ENCODE measurements around the gene ESYT2. TPM values are rescaled to one million over a fixed set of nuclear protein-coding genes. Genes with fewer than 3 reads are reported as not detected.
A peak's percentile ranks its signal among the peaks of the same experiment; 100 is the strongest.
"Not testable (repeated sequence)": the region's sequence is repeated elsewhere in the genome, so short reads cannot be mapped to it uniquely, and the experiment has no call there.

Gene ESYT2
- total and polyA plus RNA-seq, 5 donors: 29.0 to 84.7 (median 51.7) TPM

- Histone ChIP-seq H3K9me3 (ENCODE audit: control insufficient read depth, low read length) (no peaks in the 10 kb centered on the region), H3K27me3 (ENCODE audit: control insufficient read depth, insufficient read depth) (no peaks in the 10 kb centered on the region), H3K4me3 (ENCODE audit: low read length) (no peak overlapping the region), H3K4me1 (ENCODE audit: control insufficient read depth, insufficient read depth, low read length) (no peaks in the 10 kb centered on the region), H3K27ac (ENCODE audit: low read length) (no peak overlapping the region)
- WGBS: 91% methylated on average over 6 of the region's 6 CpGs
- DNase-seq (no peak), ATAC-seq (no peak)
- intact Hi-C loops (cut with DNase I): no loop called here
Observed at GRCh38 chr7:158722574-158723237, 106.6 kb downstream of the ESYT2 start.

DNA sequence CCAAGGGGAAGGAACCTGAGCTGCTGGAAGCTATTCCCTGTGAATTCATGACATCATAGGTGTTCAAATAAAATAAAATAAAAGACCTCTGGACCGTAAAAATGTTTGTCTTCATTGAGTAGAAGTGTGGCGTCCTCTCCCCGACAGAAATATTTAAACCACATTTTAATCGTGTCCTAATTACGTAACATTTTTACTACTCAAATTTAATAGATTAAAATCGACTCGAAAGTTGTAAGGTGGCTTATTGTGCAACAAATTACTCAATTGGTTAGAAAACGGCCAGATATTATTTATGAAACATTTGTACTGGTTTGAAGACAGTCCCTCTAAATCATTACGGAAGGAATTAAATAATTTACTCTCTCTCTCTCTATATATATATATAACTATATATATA lies 109.2 kb downstream of the ESYT2 start:
- no peak overlapping the region for H3K27ac ChIP-seq (ENCODE audit: low read length)
- no peaks in the 10 kb centered on the region for H3K27me3 ChIP-seq (ENCODE audit: control insufficient read depth, insufficient read depth)
- ATAC-seq (no peak), DNase-seq (no peak)
- no peaks in the 10 kb centered on the region for H3K9me3 ChIP-seq (ENCODE audit: control insufficient read depth, low read length)
- no peaks in the 10 kb centered on the region for H3K4me1 ChIP-seq (ENCODE audit: control insufficient read depth, insufficient read depth, low read length)
- intact Hi-C loops (cut with DNase I): no loop called here
- H3K4me3 ChIP-seq (ENCODE audit: low read length): no peak overlapping the region
- WGBS: 87% methylated on average over 9 of the region's 9 CpGs

DNA sequence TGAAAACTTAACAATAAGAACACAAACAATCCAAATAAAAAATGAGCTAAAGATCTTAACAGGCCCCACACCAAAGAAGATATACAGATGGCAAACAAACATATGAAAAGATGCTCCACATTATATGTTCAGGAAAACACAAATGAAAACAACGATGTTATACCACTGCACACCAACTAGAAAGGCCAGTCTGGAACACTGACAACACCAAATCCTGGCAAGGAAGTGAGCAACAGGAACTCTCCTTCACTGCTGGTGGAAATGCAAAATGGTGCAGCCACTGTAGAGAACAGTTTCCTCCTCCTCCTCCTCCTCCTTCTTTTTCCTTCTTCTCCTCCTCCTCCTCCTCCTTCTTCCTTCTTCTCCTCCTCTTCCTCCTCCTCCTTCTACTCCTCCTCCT lies 112.5 kb downstream of the ESYT2 start:
- ATAC-seq (no peak), DNase-seq (no peak)
- no peaks in the 10 kb centered on the region for H3K4me1 ChIP-seq (ENCODE audit: control insufficient read depth, insufficient read depth, low read length)
- no peak overlapping the region for H3K27ac ChIP-seq (ENCODE audit: low read length)
- intact Hi-C loops (cut with DNase I): no loop called here
- H3K4me3 ChIP-seq (ENCODE audit: low read length): no peak overlapping the region
- H3K27me3 ChIP-seq (ENCODE audit: control insufficient read depth, insufficient read depth): no peaks in the 10 kb centered on the region
- WGBS: 69% methylated on average over 1 of the region's 1 CpG
- no peaks in the 10 kb centered on the region for H3K9me3 ChIP-seq (ENCODE audit: control insufficient read depth, low read length)

DNA sequence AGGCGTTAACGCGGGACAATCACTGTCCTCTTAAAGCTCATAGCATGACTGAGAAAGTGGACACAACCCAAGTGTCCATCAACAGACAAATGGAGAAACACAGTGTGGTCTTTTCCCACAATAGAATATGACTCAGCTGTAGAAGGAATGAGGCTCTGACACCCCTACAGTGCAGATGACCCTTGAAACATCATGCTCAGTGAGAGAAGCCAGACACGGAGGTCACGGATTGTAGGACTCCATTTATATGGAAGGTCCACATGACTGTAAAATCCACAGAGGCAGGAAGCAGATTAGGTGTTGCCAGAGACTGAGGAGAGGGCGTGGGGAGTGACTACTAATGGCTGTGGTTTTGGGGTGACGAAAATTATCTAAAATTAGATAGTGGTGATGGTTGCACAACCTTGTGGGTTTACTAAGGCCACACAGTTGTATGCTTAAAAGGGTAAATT lies 118.6 kb downstream of the ESYT2 start:
- 69% methylated on average over 7 of the region's 7 CpGs for WGBS
- peaks cover 1% of the 10 kb centered on the region for H3K4me1 ChIP-seq (ENCODE audit: control insufficient read depth, insufficient read depth, low read length)
- no peaks in the 10 kb centered on the region for H3K9me3 ChIP-seq (ENCODE audit: control insufficient read depth, low read length)
- no peaks in the 10 kb centered on the region for H3K27me3 ChIP-seq (ENCODE audit: control insufficient read depth, insufficient read depth)
- H3K4me3 ChIP-seq (ENCODE audit: low read length): no peak overlapping the region
- H3K27ac ChIP-seq (ENCODE audit: low read length): no peak overlapping the region
- intact Hi-C loops (cut with DNase I): no loop called here
- ATAC-seq (peak in 1 of 2 donors; percentile 50), DNase-seq (no peak)

DNA sequence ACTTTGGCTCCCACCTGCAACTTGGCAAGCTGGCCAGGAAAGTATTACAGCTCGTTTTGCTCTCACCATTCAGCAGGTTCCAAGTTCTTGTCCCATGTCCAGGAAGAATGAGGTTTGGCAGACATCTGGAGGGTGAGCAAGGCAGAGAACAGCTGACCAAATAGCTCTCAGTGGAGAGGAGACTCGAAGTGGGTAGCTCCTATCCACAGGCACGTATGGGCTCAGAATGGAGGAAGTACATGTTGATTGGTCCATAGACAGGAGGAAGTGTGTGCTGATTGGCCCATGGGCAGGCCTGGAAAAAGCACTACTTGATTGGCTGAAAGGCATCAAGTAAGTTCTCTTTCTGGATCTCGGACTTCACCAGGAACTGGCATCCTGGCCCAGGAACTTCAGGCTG lies 121.7 kb downstream of the ESYT2 start:
- 70% methylated on average over 4 of the region's 4 CpGs for WGBS
- ATAC-seq (no peak), DNase-seq (no peak)
- Histone ChIP-seq H3K9me3 (ENCODE audit: control insufficient read depth, low read length) (no peaks in the 10 kb centered on the region), H3K4me1 (ENCODE audit: control insufficient read depth, insufficient read depth, low read length) (peaks cover 1% of the 10 kb centered on the region), H3K27me3 (ENCODE audit: control insufficient read depth, insufficient read depth) (no peaks in the 10 kb centered on the region), H3K27ac (ENCODE audit: low read length) (no peak overlapping the region), H3K4me3 (ENCODE audit: low read length) (no peak overlapping the region)
- intact Hi-C loops (cut with DNase I): no loop called here

- WGBS: 94% methylated on average over 29 of the region's 29 CpGs
- no peak for ATAC-seq
- intact Hi-C loops (cut with DNase I): no loop called here
Observed at GRCh38 chr7:158706710-158707590, 122.4 kb downstream of the ESYT2 start.

GRCh38 chr7:158706273-158706704 lies 123.0 kb downstream of the ESYT2 start:
- intact Hi-C loops (cut with DNase I): no loop called here
- no peak for DNase-seq
- no peak for ATAC-seq
- H3K4me1 ChIP-seq (ENCODE audit: control insufficient read depth, insufficient read depth, low read length): peaks cover 1% of the 10 kb centered on the region
- WGBS: 59% methylated on average over 5 of the region's 5 CpGs
- no peaks in the 10 kb centered on the region for H3K27me3 ChIP-seq (ENCODE audit: control insufficient read depth, insufficient read depth)
- H3K4me3 ChIP-seq (ENCODE audit: low read length): no peak overlapping the region
- H3K27ac ChIP-seq (ENCODE audit: low read length): no peak overlapping the region
- no peaks in the 10 kb centered on the region for H3K9me3 ChIP-seq (ENCODE audit: control insufficient read depth, low read length)

More at GRCh38 chr7:158706710-158707590, 122.4 kb downstream of the ESYT2 start:
- H3K4me3 ChIP-seq (ENCODE audit: low read length): no peak overlapping the region
- no peaks in the 10 kb centered on the region for H3K9me3 ChIP-seq (ENCODE audit: control insufficient read depth, low read length)
- no peaks in the 10 kb centered on the region for H3K27me3 ChIP-seq (ENCODE audit: control insufficient read depth, insufficient read depth)
- no peak overlapping the region for H3K27ac ChIP-seq (ENCODE audit: low read length)
- peaks cover 1% of the 10 kb centered on the region for H3K4me1 ChIP-seq (ENCODE audit: control insufficient read depth, insufficient read depth, low read length)
- peak in 1 of 3 donors; percentile 42 for DNase-seq

DNA sequence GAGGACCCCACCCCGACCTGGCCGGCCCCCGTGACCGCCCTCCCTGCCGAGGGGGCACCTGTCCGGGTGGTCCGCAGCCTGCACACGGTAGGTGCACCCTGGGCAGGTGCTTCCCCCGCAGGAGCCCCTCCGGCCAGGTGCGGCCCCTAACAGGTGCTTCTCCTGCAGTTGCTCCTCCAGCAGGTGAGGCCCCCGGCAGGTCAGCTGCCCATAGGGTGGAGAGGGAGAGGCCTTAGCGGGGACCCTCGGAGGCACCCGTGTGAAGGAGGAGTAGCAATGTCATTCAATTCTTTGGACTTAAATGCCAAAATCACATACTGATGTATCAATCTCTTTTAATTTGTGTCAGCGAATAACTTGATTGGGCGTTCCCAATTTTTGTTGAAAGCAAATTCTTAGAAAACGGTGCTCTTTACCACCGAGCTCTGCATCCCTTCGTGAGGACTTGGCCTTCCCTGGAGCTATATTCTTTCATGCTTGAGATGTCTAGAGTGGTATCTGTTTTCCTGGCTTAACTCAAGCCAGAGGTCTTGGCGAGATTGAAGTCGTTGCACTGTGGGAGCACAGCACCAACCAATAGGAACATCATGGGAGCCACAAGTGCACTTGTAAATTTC lies 124.0 kb downstream of the ESYT2 start:
- no peak for DNase-seq

DNA sequence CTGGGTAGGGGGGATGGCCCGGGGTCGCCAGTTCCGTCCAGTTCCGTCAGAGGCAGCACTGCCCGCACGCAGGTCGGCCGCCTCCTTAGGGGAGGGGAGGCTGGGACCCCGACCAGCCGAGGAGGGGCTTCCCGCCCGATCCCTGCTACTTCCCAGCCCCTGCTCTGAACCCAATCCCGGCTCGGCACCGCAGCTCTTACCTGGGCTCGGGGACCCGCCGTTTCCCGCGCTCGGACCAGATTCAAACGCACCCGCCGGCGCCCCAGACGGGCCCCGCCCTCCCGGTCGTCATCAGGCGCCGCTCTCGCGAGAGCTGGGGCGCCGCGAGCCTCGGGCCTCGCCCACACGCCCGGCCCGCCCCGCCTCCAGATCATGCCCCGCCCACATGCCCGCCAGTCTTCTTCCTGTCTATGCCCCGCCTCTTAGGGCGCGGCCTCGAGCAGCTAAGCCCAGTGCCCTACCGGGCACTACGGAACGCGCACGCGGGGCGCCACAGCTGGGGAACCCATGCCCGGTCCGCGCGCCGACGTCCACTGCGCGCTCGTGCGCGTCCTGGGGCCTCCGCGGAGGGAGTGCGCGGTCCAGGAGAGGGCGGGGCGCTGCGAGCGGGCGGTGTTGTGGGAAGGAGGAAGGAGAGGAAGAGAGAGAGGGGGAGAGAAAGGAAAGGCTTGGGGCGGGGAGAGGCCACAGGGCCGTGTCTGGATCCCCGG lies 124.6 kb downstream of the ESYT2 start, which contains the start of gene NCAPG2:
Gene NCAPG2, minus strand, starts transcription at position 281 of the 710 bp plus-strand sequence. CDS start 2,905 bp downstream, outside the sequence.
- Histone ChIP-seq H3K9me3 (ENCODE audit: control insufficient read depth, low read length) (no peaks in the 10 kb centered on the region), H3K4me1 (ENCODE audit: control insufficient read depth, insufficient read depth, low read length) (peaks cover 1% of the 10 kb centered on the region), H3K27ac (ENCODE audit: low read length) (peak within 1 kb of the TSS; percentile 30), H3K27me3 (ENCODE audit: control insufficient read depth, insufficient read depth) (no peaks in the 10 kb centered on the region), H3K4me3 (ENCODE audit: low read length) (peak within 1 kb of the TSS; percentile 70)
- intact Hi-C loops (cut with DNase I): no loop called here
- ATAC-seq (peak; percentile 99), DNase-seq (peak; percentile 99 to 100 (median 100))
- under 1% methylated on average over 78 of the region's 78 CpGs for WGBS

More for the DNA sequence above, 124.0 kb downstream of the ESYT2 start:
- ATAC-seq: no peak
- intact Hi-C loops (cut with DNase I): no loop called here
- Histone ChIP-seq H3K9me3 (ENCODE audit: control insufficient read depth, low read length) (no peaks in the 10 kb centered on the region), H3K27me3 (ENCODE audit: control insufficient read depth, insufficient read depth) (no peaks in the 10 kb centered on the region), H3K27ac (ENCODE audit: low read length) (peak overlapping the region; percentile 16), H3K4me3 (ENCODE audit: low read length) (peak overlapping the region; percentile 70), H3K4me1 (ENCODE audit: control insufficient read depth, insufficient read depth, low read length) (peaks cover 1% of the 10 kb centered on the region)
- WGBS: 6% methylated on average over 22 of the region's 22 CpGs

DNA sequence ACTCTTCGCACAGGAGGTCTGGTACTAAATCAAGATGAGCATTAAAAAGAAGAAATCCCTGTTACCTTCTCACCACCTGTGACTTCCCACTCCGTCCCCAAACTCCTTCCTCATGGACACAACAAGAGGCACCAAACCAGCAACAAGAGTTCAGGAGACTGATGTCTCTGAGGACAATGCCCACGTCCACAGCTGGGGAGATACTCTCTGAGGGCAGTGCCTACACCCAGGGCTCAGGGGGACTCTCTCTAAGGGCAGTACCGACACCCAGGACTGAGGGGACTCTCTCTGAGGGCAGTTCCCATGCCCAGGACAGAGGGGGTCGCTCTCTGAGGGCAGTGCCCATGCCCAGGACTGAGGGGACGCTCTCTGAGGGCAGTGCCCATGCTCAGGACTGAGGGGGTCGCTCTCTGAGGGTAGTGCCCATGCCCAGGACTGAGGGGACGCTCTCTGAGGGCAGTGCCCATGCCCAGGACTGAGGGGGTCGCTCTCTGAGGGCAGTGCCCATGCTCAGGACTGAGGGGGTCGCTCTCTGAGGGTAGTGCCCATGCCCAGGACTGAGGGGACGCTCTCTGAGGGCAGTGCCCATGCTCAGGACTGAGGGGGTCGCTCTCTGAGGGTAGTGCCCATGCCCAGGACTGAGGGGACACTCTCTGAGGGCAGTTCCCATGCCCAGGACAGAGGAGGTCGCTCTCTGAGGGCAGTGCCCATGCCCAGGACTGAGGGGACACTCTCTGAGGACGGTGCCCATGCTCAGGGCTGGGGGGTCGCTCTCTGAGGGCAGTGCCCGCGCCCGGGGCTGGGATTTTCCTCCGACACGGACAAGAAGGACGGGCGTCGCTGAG lies 125.4 kb downstream of the ESYT2 start:
- DNase-seq; intact Hi-C loops (cut with DNase I); ATAC-seq; H3K27ac ChIP-seq (ENCODE audit: low read length); H3K9me3 ChIP-seq (ENCODE audit: control insufficient read depth, low read length); H3K4me1 ChIP-seq (ENCODE audit: control insufficient read depth, insufficient read depth, low read length); H3K27me3 ChIP-seq (ENCODE audit: control insufficient read depth, insufficient read depth): not testable (repeated sequence)
- peak overlapping the region; percentile 70 for H3K4me3 ChIP-seq (ENCODE audit: low read length)
- WGBS: 20% methylated on average over 23 of the region's 23 CpGs
